Measurements from ENCODE around the gene WDR70.
A peak's percentile ranks its signal among the peaks of the same experiment; 100 is the strongest.

DNA sequence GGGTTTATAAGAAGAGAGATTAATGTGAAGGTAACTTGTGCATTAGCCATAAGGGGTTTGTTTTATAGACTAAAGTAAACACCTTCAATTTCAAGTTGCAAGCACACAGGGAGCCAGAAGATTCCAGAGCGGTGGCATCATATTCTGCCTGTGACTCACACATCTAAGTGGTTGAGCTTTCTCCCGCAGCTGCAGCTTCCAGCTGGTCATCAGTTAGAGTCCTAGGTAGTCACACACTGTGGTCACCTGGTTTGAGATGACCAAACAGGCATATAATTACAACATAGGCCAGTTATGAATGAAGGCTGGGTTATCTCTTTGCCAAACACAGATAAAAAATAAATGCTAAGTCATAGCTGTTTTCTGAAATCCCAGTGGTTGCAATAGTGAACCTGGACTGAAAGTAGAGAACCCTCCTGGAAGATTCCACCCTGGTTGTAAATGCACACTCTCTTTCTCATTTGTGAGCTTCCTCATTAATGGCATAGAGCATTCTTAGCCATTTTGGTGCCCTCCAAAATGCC is 289.5 kb downstream of the WDR70 start:
- TF ChIP-seq RARB (CRISPR knock-in tag; IDR thresholded peaks at IDR 0.05) (no peak), ARNTL (CRISPR knock-in tag; IDR thresholded peaks at IDR 0.05; ENCODE audit: borderline replicate concordance, low read depth) (no peak), ESRRG (CRISPR knock-in tag; IDR thresholded peaks at IDR 0.05) (no peak), OSR1 (CRISPR knock-in tag; IDR thresholded peaks at IDR 0.05) (no peak), ZFP3 (CRISPR knock-in tag; IDR thresholded peaks at IDR 0.05) (peak; percentile 8; the same call in 1 of the 2 replicates), ZNF70 (CRISPR knock-in tag; IDR thresholded peaks at IDR 0.05) (no peak), ZNF565 (CRISPR knock-in tag; conservative IDR thresholded peaks at IDR 0.05; ENCODE audit: low read depth) (no peak)
- TF ChIP-seq, protein P1, sequence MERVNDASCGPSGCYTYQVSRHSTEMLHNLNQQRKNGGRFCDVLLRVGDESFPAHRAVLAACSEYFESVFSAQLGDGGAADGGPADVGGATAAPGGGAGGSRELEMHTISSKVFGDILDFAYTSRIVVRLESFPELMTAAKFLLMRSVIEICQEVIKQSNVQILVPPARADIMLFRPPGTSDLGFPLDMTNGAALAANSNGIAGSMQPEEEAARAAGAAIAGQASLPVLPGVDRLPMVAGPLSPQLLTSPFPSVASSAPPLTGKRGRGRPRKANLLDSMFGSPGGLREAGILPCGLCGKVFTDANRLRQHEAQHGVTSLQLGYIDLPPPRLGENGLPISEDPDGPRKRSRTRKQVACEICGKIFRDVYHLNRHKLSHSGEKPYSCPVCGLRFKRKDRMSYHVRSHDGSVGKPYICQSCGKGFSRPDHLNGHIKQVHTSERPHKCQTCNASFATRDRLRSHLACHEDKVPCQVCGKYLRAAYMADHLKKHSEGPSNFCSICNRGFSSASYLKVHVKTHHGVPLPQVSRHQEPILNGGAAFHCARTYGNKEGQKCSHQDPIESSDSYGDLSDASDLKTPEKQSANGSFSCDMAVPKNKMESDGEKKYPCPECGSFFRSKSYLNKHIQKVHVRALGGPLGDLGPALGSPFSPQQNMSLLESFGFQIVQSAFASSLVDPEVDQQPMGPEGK (CRISPR knock-in tag; IDR thresholded peaks at IDR 0.05; ENCODE audit: borderline replicate concordance), result no peak
- TF ChIP-seq, protein P2, sequence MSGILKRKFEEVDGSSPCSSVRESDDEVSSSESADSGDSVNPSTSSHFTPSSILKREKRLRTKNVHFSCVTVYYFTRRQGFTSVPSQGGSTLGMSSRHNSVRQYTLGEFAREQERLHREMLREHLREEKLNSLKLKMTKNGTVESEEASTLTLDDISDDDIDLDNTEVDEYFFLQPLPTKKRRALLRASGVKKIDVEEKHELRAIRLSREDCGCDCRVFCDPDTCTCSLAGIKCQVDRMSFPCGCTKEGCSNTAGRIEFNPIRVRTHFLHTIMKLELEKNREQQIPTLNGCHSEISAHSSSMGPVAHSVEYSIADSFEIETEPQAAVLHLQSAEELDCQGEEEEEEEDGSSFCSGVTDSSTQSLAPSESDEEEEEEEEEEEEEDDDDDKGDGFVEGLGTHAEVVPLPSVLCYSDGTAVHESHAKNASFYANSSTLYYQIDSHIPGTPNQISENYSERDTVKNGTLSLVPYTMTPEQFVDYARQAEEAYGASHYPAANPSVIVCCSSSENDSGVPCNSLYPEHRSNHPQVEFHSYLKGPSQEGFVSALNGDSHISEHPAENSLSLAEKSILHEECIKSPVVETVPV (CRISPR knock-in tag; IDR thresholded peaks at IDR 0.05), result no peak
- TF ChIP-seq, protein P3, sequence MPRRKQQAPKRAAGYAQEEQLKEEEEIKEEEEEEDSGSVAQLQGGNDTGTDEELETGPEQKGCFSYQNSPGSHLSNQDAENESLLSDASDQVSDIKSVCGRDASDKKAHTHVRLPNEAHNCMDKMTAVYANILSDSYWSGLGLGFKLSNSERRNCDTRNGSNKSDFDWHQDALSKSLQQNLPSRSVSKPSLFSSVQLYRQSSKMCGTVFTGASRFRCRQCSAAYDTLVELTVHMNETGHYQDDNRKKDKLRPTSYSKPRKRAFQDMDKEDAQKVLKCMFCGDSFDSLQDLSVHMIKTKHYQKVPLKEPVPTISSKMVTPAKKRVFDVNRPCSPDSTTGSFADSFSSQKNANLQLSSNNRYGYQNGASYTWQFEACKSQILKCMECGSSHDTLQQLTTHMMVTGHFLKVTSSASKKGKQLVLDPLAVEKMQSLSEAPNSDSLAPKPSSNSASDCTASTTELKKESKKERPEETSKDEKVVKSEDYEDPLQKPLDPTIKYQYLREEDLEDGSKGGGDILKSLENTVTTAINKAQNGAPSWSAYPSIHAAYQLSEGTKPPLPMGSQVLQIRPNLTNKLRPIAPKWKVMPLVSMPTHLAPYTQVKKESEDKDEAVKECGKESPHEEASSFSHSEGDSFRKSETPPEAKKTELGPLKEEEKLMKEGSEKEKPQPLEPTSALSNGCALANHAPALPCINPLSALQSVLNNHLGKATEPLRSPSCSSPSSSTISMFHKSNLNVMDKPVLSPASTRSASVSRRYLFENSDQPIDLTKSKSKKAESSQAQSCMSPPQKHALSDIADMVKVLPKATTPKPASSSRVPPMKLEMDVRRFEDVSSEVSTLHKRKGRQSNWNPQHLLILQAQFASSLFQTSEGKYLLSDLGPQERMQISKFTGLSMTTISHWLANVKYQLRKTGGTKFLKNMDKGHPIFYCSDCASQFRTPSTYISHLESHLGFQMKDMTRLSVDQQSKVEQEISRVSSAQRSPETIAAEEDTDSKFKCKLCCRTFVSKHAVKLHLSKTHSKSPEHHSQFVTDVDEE (CRISPR knock-in tag; IDR thresholded peaks at IDR 0.05), result no peak
- TF ChIP-seq, protein P4, sequence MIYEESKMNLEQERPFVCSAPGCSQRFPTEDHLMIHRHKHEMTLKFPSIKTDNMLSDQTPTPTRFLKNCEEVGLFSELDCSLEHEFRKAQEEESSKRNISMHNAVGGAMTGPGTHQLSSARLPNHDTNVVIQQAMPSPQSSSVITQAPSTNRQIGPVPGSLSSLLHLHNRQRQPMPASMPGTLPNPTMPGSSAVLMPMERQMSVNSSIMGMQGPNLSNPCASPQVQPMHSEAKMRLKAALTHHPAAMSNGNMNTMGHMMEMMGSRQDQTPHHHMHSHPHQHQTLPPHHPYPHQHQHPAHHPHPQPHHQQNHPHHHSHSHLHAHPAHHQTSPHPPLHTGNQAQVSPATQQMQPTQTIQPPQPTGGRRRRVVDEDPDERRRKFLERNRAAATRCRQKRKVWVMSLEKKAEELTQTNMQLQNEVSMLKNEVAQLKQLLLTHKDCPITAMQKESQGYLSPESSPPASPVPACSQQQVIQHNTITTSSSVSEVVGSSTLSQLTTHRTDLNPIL (CRISPR knock-in tag; IDR thresholded peaks at IDR 0.05; ENCODE audit: low read depth), result peak; percentile 69; the same call in 1 of the 2 replicates
